Activated T-cell treated with anti-CD3 and anti-CD28 coated beads, Interleukin-2, amount 50 U/mL, for 1 hour (primary cell): ENCODE results near the gene AVPR2.

Experiments used
- DNase-seq: peaks from one replicate; pipeline ENCODE4 v3.0.0-alpha.2; 2020

AVPR2 gene

DNA sequence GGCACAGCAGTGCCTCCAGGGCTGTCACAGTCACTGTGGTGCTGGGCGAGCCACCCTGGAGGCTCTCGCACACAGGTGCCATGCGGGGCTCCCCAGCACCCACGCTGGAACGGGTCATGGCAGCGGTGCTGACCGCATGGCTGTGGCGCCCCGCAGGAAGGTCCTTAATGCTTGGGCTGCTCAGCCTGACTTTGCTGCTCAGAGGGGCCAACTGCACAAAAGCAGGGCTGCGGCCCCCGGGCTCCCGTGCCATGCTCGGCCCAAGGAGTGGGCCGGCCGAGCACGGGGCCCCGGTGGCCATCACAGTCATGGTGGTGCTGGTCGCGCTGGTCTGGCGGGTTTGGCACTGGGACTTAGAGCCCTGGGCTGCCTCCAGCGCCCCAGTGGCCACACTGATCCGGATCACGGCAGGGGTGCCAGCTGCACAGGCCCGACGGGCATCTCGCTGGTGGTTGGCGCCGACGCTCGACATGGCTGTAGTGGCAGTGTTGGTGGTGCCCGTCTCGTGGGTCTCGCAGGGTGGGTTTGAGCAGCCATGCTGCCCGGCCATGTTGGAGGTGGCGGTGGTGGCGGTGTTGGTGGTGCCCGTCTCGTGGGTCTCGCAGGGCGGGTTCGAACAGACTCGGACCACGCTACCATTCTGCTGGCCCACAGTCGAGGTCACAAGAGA lies 50.2 kb downstream of the AVPR2 start:
- DNase-seq, result no peak

DNA sequence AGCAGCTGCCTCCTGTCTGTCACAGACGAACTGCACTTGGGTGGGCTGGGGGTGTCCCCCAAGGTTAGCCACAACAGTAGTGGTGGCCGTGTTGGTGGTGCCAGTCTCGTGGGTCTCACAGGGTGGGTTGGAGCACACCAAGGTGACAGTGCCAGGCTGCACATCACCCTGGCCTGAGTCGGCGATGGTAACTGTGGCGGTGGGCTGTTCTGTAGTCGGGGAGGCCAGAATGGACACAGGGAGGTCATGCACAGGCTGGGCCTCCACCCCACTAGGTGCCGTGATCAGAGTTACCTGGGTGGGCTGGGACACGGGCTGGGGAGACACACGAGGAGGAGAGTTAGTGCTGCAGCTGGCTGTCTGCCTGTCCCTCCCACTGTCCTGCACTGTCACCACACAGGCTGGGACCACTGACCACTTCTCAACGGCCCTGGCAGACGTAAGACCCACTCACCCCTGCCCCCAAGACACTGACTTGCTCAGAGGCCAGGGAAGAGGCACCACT lies 50.8 kb downstream of the AVPR2 start:
- no peak for DNase-seq

DNA sequence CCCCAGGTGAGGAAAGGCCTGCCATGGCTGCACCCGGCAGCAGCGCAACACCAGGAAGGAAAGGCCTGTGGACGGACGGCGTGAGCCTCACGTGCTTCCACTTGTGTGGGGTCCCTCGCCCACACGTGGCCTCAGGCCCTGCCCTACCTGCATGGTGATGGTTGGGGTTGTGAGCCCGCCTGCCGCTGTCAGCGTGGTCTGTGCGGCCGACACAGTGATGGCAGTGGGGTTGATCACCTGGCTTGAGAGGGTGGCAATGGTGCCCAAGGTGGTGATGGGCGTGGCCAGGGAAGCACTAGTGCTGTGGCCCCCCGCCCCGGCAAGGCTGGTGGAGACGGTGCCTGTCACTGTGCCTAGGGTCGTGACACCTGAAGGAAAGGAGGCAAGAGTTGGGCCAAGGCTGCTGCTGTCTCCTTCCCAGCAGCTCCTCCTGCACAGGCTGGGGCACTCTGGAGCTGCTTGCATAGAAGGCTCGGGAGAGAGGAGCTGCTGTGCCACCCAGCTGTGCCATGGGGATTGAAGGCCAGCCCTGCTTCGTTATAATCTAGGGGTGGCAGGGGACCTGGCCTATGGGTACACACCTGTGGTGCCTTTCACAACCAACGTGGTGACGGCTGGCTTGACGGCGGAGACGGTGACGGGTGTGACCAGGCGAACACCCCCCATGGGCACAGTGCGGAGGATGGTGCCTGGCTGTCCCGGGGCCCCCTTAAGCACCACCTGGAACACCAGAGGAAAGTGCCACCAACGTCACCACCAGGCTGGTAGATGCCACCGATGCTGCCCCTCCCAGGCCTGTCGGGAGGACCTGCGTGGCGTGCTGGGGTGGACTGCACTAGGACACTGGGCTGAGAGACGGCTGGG lies 51.8 kb downstream of the AVPR2 start:
- DNase-seq, result no peak
